T-cell (primary cell): ENCODE data around the gene PON1. TPM values are rescaled to one million over a fixed set of nuclear protein-coding genes. Genes with fewer than 3 reads are reported as not detected.

Source experiments
- ATAC-seq, 4 experiments: fragments of 200-7000 bp in 3 of 4; fragments of 150-1000 bp in 1 of 4; cut with Tn5 transposase; replicated peaks in 1 of 4; 1 replicate in 3 of 4; 2 replicates in 1 of 4; pipeline ENCODE4 v1.10.0; 2021; ENCODE audit warnings: moderate library complexity in 3 of 4, mild to moderate bottlenecking in 2 of 4, moderate number of reproducible peaks in 1 of 4
- CTCF ChIA-PET, 2 donors: fragments of 300-600 bp; sonication (Branson Sonifier 250); formaldehyde crosslinking; loops; one replicate each; lab custom pipeline; 2022; ENCODE audit warnings: antibody characterized with exemption in 2 of 2; lab: Charles Lee
- POLR2A ChIA-PET, 2 donors: fragments of 300-600 bp; sonication (Branson Sonifier 250); formaldehyde crosslinking; loops; one replicate each; lab custom pipeline; 2022; ENCODE audit warnings: antibody characterized with exemption in 2 of 2; lab: Charles Lee
- DNase-seq, 35 experiments: peaks; one replicate each; pipeline versions ENCODE4 v3.0.0 to v3.0.0-alpha.2; 2013 to 2023
- H3K27ac ChIP-seq: one replicate; pipeline ENCODE4 v1.5.1; 2013; ENCODE audit warnings: low read length
- H3K27me3 ChIP-seq, 2 experiments: replicated peaks in 1 of 2; 1 replicate in 1 of 2; 2 replicates in 1 of 2; pipeline versions ENCODE4 v1.6.1 to v1.7.0; 2013; ENCODE audit warnings: low read length in 1 of 2, mixed read lengths in 1 of 2; ENCODE audit not compliant: control insufficient read depth in 2 of 2, insufficient read depth in 2 of 2; ENCODE audit errors: extremely low read depth in 1 of 2
- H3K36me3 ChIP-seq, 2 donors: 1 replicate in 1 of 2; 2 replicates in 1 of 2; pipeline versions ENCODE4 v1.6.1 to v1.7.0; 2013; ENCODE audit warnings: low read length in 1 of 2; ENCODE audit not compliant: control insufficient read depth in 2 of 2, insufficient read depth in 1 of 2; ENCODE audit errors: extremely low read depth in 1 of 2
- H3K4me1 ChIP-seq, 2 experiments: 1 replicate in 1 of 2; 2 replicates in 1 of 2; pipeline versions ENCODE4 v1.6.1 to v1.7.0; 2013; ENCODE audit warnings: low read length in 2 of 2, mixed read lengths in 1 of 2; ENCODE audit not compliant: insufficient read depth in 2 of 2, control insufficient read depth in 1 of 2; ENCODE audit errors: extremely low read depth in 1 of 2
- H3K4me3 ChIP-seq, 2 donors: 1 replicate in 1 of 2; 2 replicates in 1 of 2; pipeline versions ENCODE4 v1.5.1 to v1.7.0; 2013; ENCODE audit warnings: mild to moderate bottlenecking in 2 of 2, low read length in 1 of 2, moderate library complexity in 1 of 2; ENCODE audit not compliant: control insufficient read depth in 1 of 2; ENCODE audit errors: extremely low read depth in 1 of 2
- H3K9me3 ChIP-seq: 2 replicates; pipeline ENCODE4 v1.7.0; 2013
- H3K27ac Mint-ChIP-seq, 2 donors: one replicate each; pipeline ENCODE4 v1.8.0; 2020 to 2021; ENCODE audit warnings: mild to moderate bottlenecking in 2 of 2, mixed read lengths in 2 of 2
- H3K27me3 Mint-ChIP-seq, 2 donors: one replicate each; pipeline ENCODE4 v1.8.0; 2021 to 2022; ENCODE audit warnings: mixed read lengths in 2 of 2
- H3K36me3 Mint-ChIP-seq: one replicate; pipeline ENCODE4 v1.8.0; 2021; ENCODE audit warnings: mixed read lengths
- H3K4me1 Mint-ChIP-seq, 3 donors: one replicate each; pipeline ENCODE4 v1.8.0; 2020 to 2022; ENCODE audit warnings: mixed read lengths in 3 of 3, mild to moderate bottlenecking in 1 of 3
- H3K4me3 Mint-ChIP-seq, 3 donors: one replicate each; pipeline ENCODE4 v1.8.0; 2020 to 2022; ENCODE audit warnings: mild to moderate bottlenecking in 3 of 3, mixed read lengths in 3 of 3, moderate library complexity in 3 of 3
- H3K9me3 Mint-ChIP-seq, 3 donors: one replicate each; pipeline ENCODE4 v1.8.0; 2020 to 2022; ENCODE audit warnings: mixed read lengths in 3 of 3
- WGBS: methylation state at CpG from one replicate; pipeline ENCODE4 v1.1.5; 2013; ENCODE audit warnings: missing lambda C conversion rate; ENCODE audit not compliant: insufficient coverage; 5-methylcytosine and 5-hydroxymethylcytosine counted together
- total RNA-seq, 35 experiments: library from RNA in 6 of 35; stranded (reverse) in 6 of 35; fragments of 120-200 nt in 1 of 35; gene quantifications; one replicate each; pipeline versions ENCODE4 v1.2.1 to v1.2.4 and lab custom pipeline; 2013 to 2026

PON1 gene
- total RNA-seq = under 1 TPM in 1 of 5 donors, not detected in 4; 0.73 TPM
- not detected for total RNA-seq (2013)
- 0 to 0.08 (median 0) reads per million in 29 experiments for total RNA-seq (lab: John Stamatoyannopoulos, UW)

GRCh38 chr7:95324431-95324830 is at the start of gene PON1:
PON1 (minus strand) TSS chr7:95324532; CDS start chr7:95324475, 57 bp downstream.
- ChIA-PET CTCF (no interaction called here), POLR2A (no interaction called here)
- H3K4me1 Mint-ChIP-seq = peaks cover 0 to 4% (median 0%) of the 10 kb centered on the region in 3 donors
- DNase-seq = peak in 11 of 35 experiments; percentile 0 to 31 (median 15)
- H3K9me3 Mint-ChIP-seq = peaks cover 0 to 8% (median 0%) of the 10 kb centered on the region in 3 donors
- peak within 1 kb of the TSS in 1 of 3 donors; percentile 1 for H3K4me3 Mint-ChIP-seq
- H3K9me3 ChIP-seq = no peaks in the 10 kb centered on the region
- H3K4me1 ChIP-seq = peaks cover 0 to 3% of the 10 kb centered on the region in 2 experiments
- H3K36me3 ChIP-seq = no peaks in the 10 kb centered on the region
- 68% methylated on average over 15 of the region's 20 CpGs for WGBS
- peak within 1 kb of the TSS in 1 of 2 donors; percentile 44 for H3K4me3 ChIP-seq
- peaks cover 0 to 7% of the 10 kb centered on the region in 2 experiments for H3K27me3 ChIP-seq
- no peak within 1 kb of the TSS for H3K27ac ChIP-seq
- ATAC-seq = peak in 3 of 4 experiments; percentile 38 to 53 (median 47)
- H3K36me3 Mint-ChIP-seq = no peaks in the 10 kb centered on the region
- peaks cover 12 to 13% of the 10 kb centered on the region in 2 donors for H3K27me3 Mint-ChIP-seq
- H3K27ac Mint-ChIP-seq = no peak within 1 kb of the TSS

GRCh38 chr7:95373323-95373722 is 49.0 kb upstream of the PON1 start:
- Mint-ChIP-seq H3K27me3 (peaks cover 0 to 9% of the 10 kb centered on the region in 2 donors), H3K4me1 (no peaks in the 10 kb centered on the region), H3K36me3 (no peaks in the 10 kb centered on the region), H3K9me3 (peaks cover 0 to 4% (median 0%) of the 10 kb centered on the region in 3 donors), H3K4me3 (no peak overlapping the region), H3K27ac (no peak overlapping the region)
- 78% methylated on average over 4 of the region's 4 CpGs for WGBS
- ChIA-PET POLR2A (no interaction called here), CTCF (interaction anchor here in 1 of 2 donors (0.5 kb wide), 1 partner anchor 1648 kb away, joined by 3 read pairs; no protein-coding TSS in a partner anchor)
- ATAC-seq (no peak), DNase-seq (no peak)
- H3K27ac ChIP-seq = no peak overlapping the region
- no peaks in the 10 kb centered on the region for H3K9me3 ChIP-seq
- H3K36me3 ChIP-seq = no peaks in the 10 kb centered on the region
- no peak overlapping the region for H3K4me3 ChIP-seq
- peaks cover 0 to 8% of the 10 kb centered on the region in 2 experiments for H3K27me3 ChIP-seq
- H3K4me1 ChIP-seq = no peaks in the 10 kb centered on the region

DNA sequence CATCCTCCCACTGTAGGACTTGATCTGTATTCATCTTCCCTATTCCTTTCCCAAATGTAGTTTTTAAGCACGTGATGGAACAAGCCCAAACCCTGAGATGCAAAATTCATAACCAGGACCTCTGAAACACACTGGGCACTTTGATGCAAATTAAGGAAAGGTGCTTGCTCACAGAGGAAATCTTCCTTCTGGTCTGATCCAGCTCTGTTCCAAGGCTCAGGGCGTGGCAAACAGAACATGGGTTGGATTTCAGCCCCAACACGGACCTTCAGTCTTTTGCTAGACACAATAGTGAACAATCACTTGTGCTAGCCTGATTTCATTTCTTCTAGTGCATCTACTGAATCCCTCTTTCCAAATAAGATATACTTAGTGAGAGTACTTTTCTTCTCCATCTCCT is 43.9 kb upstream of the PON1 start:
- DNase-seq (no peak), ATAC-seq (no peak)
- 100% methylated on average over 1 of the region's 3 CpGs for WGBS
- H3K9me3 Mint-ChIP-seq = no peaks in the 10 kb centered on the region
- H3K27me3 ChIP-seq = peaks cover 0 to 2% of the 10 kb centered on the region in 2 experiments
- no peaks in the 10 kb centered on the region for H3K4me1 Mint-ChIP-seq
- no peak overlapping the region for H3K4me3 ChIP-seq
- no peaks in the 10 kb centered on the region for H3K9me3 ChIP-seq
- H3K27me3 Mint-ChIP-seq = peaks cover 3 to 4% of the 10 kb centered on the region in 2 donors
- H3K4me3 Mint-ChIP-seq = no peak overlapping the region
- H3K4me1 ChIP-seq = no peaks in the 10 kb centered on the region
- no peak overlapping the region for H3K27ac ChIP-seq
- no peaks in the 10 kb centered on the region for H3K36me3 ChIP-seq
- no peak overlapping the region for H3K27ac Mint-ChIP-seq
- ChIA-PET POLR2A (interaction anchor here in 1 of 2 donors (0.9 kb wide), 1 partner anchor 9 kb away, joined by 4 read pairs; no protein-coding TSS in a partner anchor), CTCF (no interaction called here)
- H3K36me3 Mint-ChIP-seq = no peaks in the 10 kb centered on the region

DNA sequence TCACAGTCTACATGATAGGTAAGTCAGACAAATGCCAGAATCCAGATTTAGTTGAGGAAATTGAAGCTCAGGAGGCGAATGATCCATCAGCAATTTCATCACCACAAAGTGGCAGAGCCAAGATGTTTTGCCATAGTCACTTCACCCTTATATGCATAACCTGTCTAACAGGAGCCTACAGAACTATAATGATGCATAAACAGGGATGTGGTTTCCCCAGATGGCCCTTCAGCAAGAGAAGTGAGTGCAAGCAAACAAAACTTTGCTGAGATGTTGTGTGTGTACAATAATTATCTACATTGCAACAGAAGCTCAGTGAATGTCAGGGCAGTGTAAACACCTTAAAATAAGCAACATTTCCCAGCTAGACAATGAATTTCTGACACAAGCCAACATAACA is 43.3 kb upstream of the PON1 start:
- H3K27me3 ChIP-seq = peaks cover 0 to 2% of the 10 kb centered on the region in 2 experiments
- Mint-ChIP-seq H3K27ac (no peak overlapping the region), H3K36me3 (no peaks in the 10 kb centered on the region), H3K4me3 (no peak overlapping the region), H3K27me3 (peaks cover 3 to 5% of the 10 kb centered on the region in 2 donors), H3K4me1 (no peaks in the 10 kb centered on the region), H3K9me3 (no peaks in the 10 kb centered on the region)
- H3K4me1 ChIP-seq = no peaks in the 10 kb centered on the region
- no peak overlapping the region for H3K4me3 ChIP-seq
- no CpG with 5 or more reads among the region's 1 CpG for WGBS
- no peaks in the 10 kb centered on the region for H3K9me3 ChIP-seq
- no peak overlapping the region for H3K27ac ChIP-seq
- no peak for ATAC-seq
- CTCF ChIA-PET = interaction anchor here (0.7 to 0.8 kb wide), 2 partner anchors 11 to 928 kb away, joined by 3 read pairs; no protein-coding TSS in a partner anchor
- no peaks in the 10 kb centered on the region for H3K36me3 ChIP-seq
- POLR2A ChIA-PET = interaction anchor here in 1 of 2 donors (0.9 kb wide), 1 partner anchor 10 kb away, joined by 4 read pairs; no protein-coding TSS in a partner anchor
- DNase-seq = no peak

- peaks cover 0 to 2% of the 10 kb centered on the region in 2 experiments for H3K27me3 ChIP-seq
- no peak overlapping the region for H3K27ac Mint-ChIP-seq
- DNase-seq = no peak
- no peaks in the 10 kb centered on the region for H3K36me3 ChIP-seq
- H3K27ac ChIP-seq = no peak overlapping the region
- no peaks in the 10 kb centered on the region for H3K4me1 Mint-ChIP-seq
- H3K9me3 Mint-ChIP-seq = no peaks in the 10 kb centered on the region
- ATAC-seq = no peak
- ChIA-PET CTCF (no interaction called here), POLR2A (no interaction called here)
- no CpG with 5 or more reads among the region's 1 CpG for WGBS
- H3K4me3 Mint-ChIP-seq = no peak overlapping the region
- H3K9me3 ChIP-seq = no peaks in the 10 kb centered on the region
- no peaks in the 10 kb centered on the region for H3K36me3 Mint-ChIP-seq
- H3K27me3 Mint-ChIP-seq = peaks cover 3 to 5% of the 10 kb centered on the region in 2 donors
- no peaks in the 10 kb centered on the region for H3K4me1 ChIP-seq
- no peak overlapping the region for H3K4me3 ChIP-seq
These were observed 40.8 kb upstream of the PON1 start for GRCh38 chr7:95365151-95365550.

DNA sequence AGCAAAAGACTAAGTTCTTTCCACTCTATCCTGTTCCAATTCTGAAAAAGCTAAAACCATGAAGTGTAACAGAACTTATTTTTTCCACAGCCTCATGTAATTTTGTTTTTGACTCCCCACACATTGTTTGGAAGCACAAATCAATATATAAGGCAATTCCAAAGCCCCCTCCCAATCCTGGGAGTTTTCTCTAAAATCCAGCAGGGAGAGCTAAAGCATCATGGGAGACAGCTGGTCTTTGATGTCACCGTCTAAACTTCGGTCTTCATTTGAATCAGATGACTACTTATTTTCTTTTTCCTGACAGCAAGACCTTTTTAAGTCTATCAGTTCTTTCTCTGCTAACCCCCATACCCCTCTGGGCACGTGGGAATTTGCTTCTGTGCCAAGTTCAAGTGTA is 33.3 kb upstream of the PON1 start:
- H3K27ac ChIP-seq = no peak overlapping the region
- CTCF ChIA-PET = interaction anchor here in 1 of 2 donors (0.5 kb wide), 1 partner anchor 985 kb away, joined by 5 read pairs; no protein-coding TSS in a partner anchor
- H3K27ac Mint-ChIP-seq = no peak overlapping the region
- H3K4me3 ChIP-seq = no peak overlapping the region
- H3K4me1 Mint-ChIP-seq = no peaks in the 10 kb centered on the region
- H3K9me3 ChIP-seq = peaks cover 2% of the 10 kb centered on the region
- H3K9me3 Mint-ChIP-seq = no peaks in the 10 kb centered on the region
- no peak overlapping the region for H3K4me3 Mint-ChIP-seq
- DNase-seq (no peak), ATAC-seq (no peak)
- 55% methylated on average over 3 of the region's 3 CpGs for WGBS
- no peaks in the 10 kb centered on the region for H3K36me3 ChIP-seq
- no peaks in the 10 kb centered on the region for H3K4me1 ChIP-seq
- POLR2A ChIA-PET = interaction anchor here in 1 of 2 donors (0.5 kb wide), 1 partner anchor 1451 kb away, joined by 4 read pairs; the partner anchor contains the start of gene GNGT1
- H3K27me3 Mint-ChIP-seq = peaks cover 5 to 7% of the 10 kb centered on the region in 2 donors
- peaks cover 0 to 2% of the 10 kb centered on the region in 2 experiments for H3K27me3 ChIP-seq
- H3K36me3 Mint-ChIP-seq = no peaks in the 10 kb centered on the region
